ENCODE results near the gene NFE2L2. TPM values are rescaled to one million over a fixed set of nuclear protein-coding genes. Genes with fewer than 3 reads are reported as not detected.

The NFE2L2 gene
- total and polyA plus RNA-seq, 9 of the 15 experiments (the other 6 are each of a cell fraction or from before 2014, with no cell fraction given) = 29.3 to 120 (median 59.3) TPM

DNA sequence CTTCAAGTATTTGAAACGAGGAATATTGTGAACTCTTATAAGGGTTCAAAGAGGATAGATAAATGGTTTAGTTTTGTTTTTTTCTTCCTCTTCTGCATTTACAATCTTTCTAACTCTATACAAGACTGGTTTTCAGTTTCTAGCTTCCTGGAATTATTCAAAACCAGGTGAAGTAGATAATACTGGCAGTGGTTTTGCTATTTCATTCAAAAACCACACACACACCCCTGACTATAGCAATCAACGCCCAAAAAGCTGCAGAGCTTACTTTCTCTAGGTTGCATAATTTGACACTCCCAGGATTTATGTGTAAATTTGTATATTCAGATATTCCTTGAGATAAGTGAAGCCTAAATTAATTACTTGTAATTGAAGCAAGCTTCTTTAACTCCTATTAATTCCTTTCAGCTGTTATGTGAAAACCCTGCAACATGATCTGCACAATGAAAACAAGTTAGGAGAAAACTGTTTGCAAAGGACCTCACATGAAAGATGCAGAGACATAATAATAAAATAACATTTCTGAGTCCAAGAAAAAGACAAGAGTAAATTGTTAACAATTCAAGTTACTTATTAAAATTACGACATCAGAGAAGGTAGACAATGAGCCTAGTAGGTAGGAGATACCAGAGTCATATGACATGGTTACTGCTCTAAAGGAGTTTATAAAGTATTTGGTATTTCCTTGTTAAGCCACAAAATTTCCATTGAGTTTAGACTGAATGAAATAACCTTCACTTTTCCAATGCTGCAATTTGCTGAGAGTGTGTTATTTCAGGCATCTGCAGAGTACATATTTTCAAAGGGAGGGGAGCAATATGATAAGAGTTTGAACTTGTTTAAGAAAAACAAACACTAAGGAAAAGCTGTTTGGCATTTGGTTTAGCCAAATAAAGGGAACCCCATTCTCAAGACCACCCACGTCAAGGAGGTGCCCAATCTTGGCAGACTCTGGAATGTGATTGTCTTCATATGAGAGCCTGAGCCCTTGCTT lies 1.6 kb upstream of the NFE2L2 start (continued):
- no peak for TF ChIP-seq ZNF518B (CRISPR knock-in tag; IDR thresholded peaks at IDR 0.05)
- TF ChIP-seq PTBP1 (IDR thresholded peaks at IDR 0.05; ENCODE audit: low read depth, low read length) = no peak
- TF ChIP-seq CBX2 (IDR thresholded peaks at IDR 0.05; ENCODE audit: insufficient read depth, low read length, poor library complexity, severe bottlenecking) = no peak
- no peak; the same call in 1 of the 2 replicates for TF ChIP-seq ZNF239 (CRISPR knock-in tag; IDR thresholded peaks at IDR 0.05)
- no peak for TF ChIP-seq ZFP36 (IDR thresholded peaks at IDR 0.05; ENCODE audit: low read depth, low read length, partially characterized antibody)
- no peak for TF ChIP-seq SREBF1 (IDR thresholded peaks at IDR 0.05; ENCODE audit: borderline replicate concordance, low read depth, low read length)
- no peak for TF ChIP-seq ZNF707 (CRISPR knock-in tag; conservative IDR thresholded peaks at IDR 0.05)
- TF ChIP-seq TBL1XR1 (IDR thresholded peaks at IDR 0.05; ENCODE audit: low read length in 2 of 2) = peak in 1 of 2 experiments; percentile 81; a peak in 2 of 4 replicates
- TF ChIP-seq NCOA1 (IDR thresholded peaks at IDR 0.05; ENCODE audit: low read depth) = peak; percentile 21; the same call in 1 of the 2 replicates
- no peak for TF ChIP-seq ZNF277 (CRISPR knock-in tag; IDR thresholded peaks at IDR 0.05; ENCODE audit: borderline replicate concordance)
- TF ChIP-seq RBM25 (IDR thresholded peaks at IDR 0.05; ENCODE audit: low read depth, low read length, severe bottlenecking) = no peak
- no peak for TF ChIP-seq RBFOX2 (IDR thresholded peaks at IDR 0.05; ENCODE audit: low read depth, low read length)
- no peak for TF ChIP-seq ZKSCAN8 (CRISPR knock-in tag; IDR thresholded peaks at IDR 0.05)
- peak; percentile 49 for TF ChIP-seq MTA2 (IDR thresholded peaks at IDR 0.05; ENCODE audit: low read depth)
- peak; percentile 14; the same call in 1 of the 2 replicates for TF ChIP-seq ETV1 (tag; conservative IDR thresholded peaks at IDR 0.05; ENCODE audit: low read depth)
- no peak for TF ChIP-seq ILF3 (IDR thresholded peaks at IDR 0.05; ENCODE audit: borderline replicate concordance)
- TF ChIP-seq PCBP2 (IDR thresholded peaks at IDR 0.05; ENCODE audit: low read depth, low read length, poor library complexity, severe bottlenecking) = no peak
- TF ChIP-seq ZNF398 (CRISPR knock-in tag; IDR thresholded peaks at IDR 0.05) = no peak
- peak; percentile 77 for TF ChIP-seq ZEB2 (IDR thresholded peaks at IDR 0.05)
- no peak for TF ChIP-seq ZNF507 (tag; conservative IDR thresholded peaks at IDR 0.05)
- no peak for TF ChIP-seq CSDE1 (IDR thresholded peaks at IDR 0.05)

Data from K562 (cell line).